ENCODE results near the gene DACT1. TPM values are rescaled to one million over a fixed set of nuclear protein-coding genes. Genes with fewer than 3 reads are reported as not detected.

The DACT1 gene
- total and polyA plus RNA-seq, 2 of the 13 experiments (the other 11 are each of a cell fraction or from before 2014, with no cell fraction given): 0.01 TPM; not detected in 1

DNA sequence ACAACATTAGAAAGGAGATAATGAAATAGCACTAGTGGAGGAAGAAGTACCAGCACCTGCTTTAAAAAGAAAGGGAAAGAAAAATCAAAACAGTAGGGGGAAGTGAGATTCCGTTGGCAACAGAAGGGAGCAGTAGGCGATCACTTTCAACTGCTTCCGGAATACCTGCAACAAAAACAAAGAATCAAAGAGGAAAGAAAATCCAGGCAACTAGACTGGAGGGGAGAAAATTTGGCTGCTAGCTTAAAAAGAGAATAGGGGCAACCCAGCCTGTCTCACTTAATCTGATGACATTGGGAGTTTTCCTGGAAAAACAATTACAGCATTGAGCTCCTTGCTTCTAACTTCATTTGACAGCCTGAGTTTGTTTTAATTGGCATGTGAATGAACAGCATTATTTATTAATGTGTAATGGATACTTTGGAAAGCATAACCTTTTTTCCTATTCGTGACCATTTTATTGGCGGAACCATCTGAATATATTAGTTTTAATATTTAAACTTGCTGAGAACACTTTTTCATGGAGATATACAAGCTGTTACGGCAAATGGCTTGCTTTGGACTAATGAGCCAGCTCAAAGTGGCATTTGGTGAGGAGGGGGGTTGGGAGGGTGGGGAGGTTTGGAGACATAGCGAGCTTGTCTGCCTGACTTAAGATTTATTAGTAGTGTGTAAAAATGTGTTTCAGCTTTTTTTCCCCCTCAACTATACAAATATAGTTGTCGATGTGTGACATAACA, 2.5 kb upstream of the DACT1 start (continued):
- TF ChIP-seq, protein P1, sequence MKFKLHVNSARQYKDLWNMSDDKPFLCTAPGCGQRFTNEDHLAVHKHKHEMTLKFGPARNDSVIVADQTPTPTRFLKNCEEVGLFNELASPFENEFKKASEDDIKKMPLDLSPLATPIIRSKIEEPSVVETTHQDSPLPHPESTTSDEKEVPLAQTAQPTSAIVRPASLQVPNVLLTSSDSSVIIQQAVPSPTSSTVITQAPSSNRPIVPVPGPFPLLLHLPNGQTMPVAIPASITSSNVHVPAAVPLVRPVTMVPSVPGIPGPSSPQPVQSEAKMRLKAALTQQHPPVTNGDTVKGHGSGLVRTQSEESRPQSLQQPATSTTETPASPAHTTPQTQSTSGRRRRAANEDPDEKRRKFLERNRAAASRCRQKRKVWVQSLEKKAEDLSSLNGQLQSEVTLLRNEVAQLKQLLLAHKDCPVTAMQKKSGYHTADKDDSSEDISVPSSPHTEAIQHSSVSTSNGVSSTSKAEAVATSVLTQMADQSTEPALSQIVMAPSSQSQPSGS (CRISPR knock-in tag; IDR thresholded peaks at IDR 0.05): no peak
- TF ChIP-seq PITX1 (CRISPR knock-in tag; IDR thresholded peaks at IDR 0.05) (no peak), TAF15 (IDR thresholded peaks at IDR 0.05; ENCODE audit: low read depth, low read length, poor library complexity, severe bottlenecking) (no peak), HNF4A (CRISPR knock-in tag; IDR thresholded peaks at IDR 0.05) (no peak), ZSCAN22 (CRISPR knock-in tag; IDR thresholded peaks at IDR 0.05) (no peak), SPEN (CRISPR knock-in tag; IDR thresholded peaks at IDR 0.05; ENCODE audit: low read depth) (no peak), CENPX (CRISPR knock-in tag; IDR thresholded peaks at IDR 0.05) (no peak), TMF1 (CRISPR knock-in tag; IDR thresholded peaks at IDR 0.05; ENCODE audit: low read depth) (no peak), ZNF777 (CRISPR knock-in tag; IDR thresholded peaks at IDR 0.05) (no peak), ADNP (CRISPR knock-in tag; IDR thresholded peaks at IDR 0.05) (no peak)
- TF ChIP-seq, protein P2, sequence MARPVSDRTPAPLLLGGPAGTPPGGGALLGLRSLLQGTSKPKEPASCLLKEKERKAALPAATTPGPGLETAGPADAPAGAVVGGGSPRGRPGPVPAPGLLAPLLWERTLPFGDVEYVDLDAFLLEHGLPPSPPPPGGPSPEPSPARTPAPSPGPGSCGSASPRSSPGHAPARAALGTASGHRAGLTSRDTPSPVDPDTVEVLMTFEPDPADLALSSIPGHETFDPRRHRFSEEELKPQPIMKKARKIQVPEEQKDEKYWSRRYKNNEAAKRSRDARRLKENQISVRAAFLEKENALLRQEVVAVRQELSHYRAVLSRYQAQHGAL (CRISPR knock-in tag; IDR thresholded peaks at IDR 0.05; ENCODE audit: not compliant biosample characterization): no peak

DNA sequence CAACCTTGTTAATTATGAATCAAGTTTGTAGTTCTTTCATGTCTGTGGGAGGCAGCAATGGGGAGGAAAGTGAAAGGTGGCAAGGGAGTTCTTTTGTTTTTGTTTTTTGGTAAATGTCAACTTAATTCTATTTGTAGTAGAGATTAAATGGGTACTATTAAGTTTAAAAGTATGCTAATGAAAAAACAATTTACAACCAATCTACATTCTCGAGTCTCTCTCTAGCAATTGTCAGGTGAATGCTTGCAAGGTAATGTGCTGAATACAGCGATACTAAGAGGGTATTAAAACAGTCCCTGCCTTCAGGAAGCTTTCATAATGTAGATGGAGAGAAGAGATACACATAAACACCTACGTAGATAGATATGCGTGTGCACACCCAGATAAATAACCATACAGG, 1.6 kb upstream of the DACT1 start:
- DNase-seq (ENCODE audit: low spot score) (no peak), FAIRE-seq (no peak), ATAC-seq (no peak)
- Histone ChIP-seq H3K4me1 (ENCODE audit: insufficient read depth, low read length) (peaks cover 9% of the 10 kb centered on the region), H3K4me3 (replicated peaks in 1 of 3; ENCODE audit: insufficient read depth in 1 of 3, low read depth in 2 of 3, low read length in 3 of 3) (no peak overlapping the region), H3K4me2 (ENCODE audit: low read depth, low read length) (no peak overlapping the region), H3K27ac (ENCODE audit: extremely low read length, insufficient read depth, low read length) (no peak overlapping the region), H3K79me2 (ENCODE audit: insufficient read depth, low read length) (no peaks in the 10 kb centered on the region), H3K9me3 (ENCODE audit: low read length) (no peaks in the 10 kb centered on the region), H4K20me1 (ENCODE audit: insufficient read depth, low read length) (no peaks in the 10 kb centered on the region), H3K36me3 (replicated peaks in 1 of 2; ENCODE audit: control insufficient read depth in 1 of 2, insufficient read depth in 2 of 2, low read length in 2 of 2) (no peaks in the 10 kb centered on the region), H3K9ac (ENCODE audit: insufficient read depth, low read depth, low read length) (no peak overlapping the region), H2AFZ (ENCODE audit: low read length) (no peak overlapping the region), H3K27me3 (ENCODE audit: control insufficient read depth in 1 of 2, insufficient read depth in 2 of 2, low read length in 2 of 2) (peaks cover 8 to 65% of the 10 kb centered on the region in 2 experiments)
- BruUV-seq (replicated peaks): no TSS peak
- in situ Hi-C loops (cut with HindIII; ENCODE audit: extremely low pct_ligation_motif_present, low pct_unique_long_range_greater_than_20kb): no loop called here
- 33% methylated on average over 4 of the region's 4 CpGs for WGBS (ENCODE audit: low lambda C conversion rate)
- ChIA-PET CTCF (ENCODE audit: low intra/inter-chr PET ratio, low total read pairs) (no interaction called here), POLR2A (no interaction called here)
- TF ChIP-seq ZNF44 (CRISPR knock-in tag; IDR thresholded peaks at IDR 0.05) (no peak), ZNF331 (CRISPR knock-in tag; IDR thresholded peaks at IDR 0.05) (no peak), MZF1 (CRISPR knock-in tag; IDR thresholded peaks at IDR 0.05; ENCODE audit: borderline replicate concordance) (no peak), ZNF775 (CRISPR knock-in tag; IDR thresholded peaks at IDR 0.05; ENCODE audit: borderline replicate concordance) (no peak)
- TF ChIP-seq, protein P3, sequence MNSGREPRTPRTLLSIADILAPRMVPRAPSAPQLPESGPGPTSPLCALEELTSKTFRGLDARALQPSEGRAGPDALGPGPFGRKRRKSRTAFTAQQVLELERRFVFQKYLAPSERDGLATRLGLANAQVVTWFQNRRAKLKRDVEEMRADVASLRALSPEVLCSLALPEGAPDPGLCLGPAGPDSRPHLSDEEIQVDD (CRISPR knock-in tag; IDR thresholded peaks at IDR 0.05; ENCODE audit: borderline replicate concordance): no peak
- intact Hi-C loops (cut with micrococcal nuclease; ENCODE audit: unreplicated experiment): loop anchor here (5.0 kb wide), 1 partner anchor 134 kb away; no protein-coding TSS in a partner anchor

All from HepG2 (cell line).